MM.1S (cell line): ENCODE results near the gene PLAAT5.

Experiments
- CTCF ChIP-seq: fragments of 300-600 bp; sonication (generic); IDR thresholded peaks from 2 replicates; pipeline ENCODE4 v1.5.1; 2016; ENCODE audit warnings: antibody characterized with exemption, low read length, mixed read lengths
- EZH2phosphoT487 ChIP-seq: fragments of 300-600 bp; sonication (generic); IDR thresholded peaks from 2 replicates; pipeline ENCODE4 v1.6.1; 2018; ENCODE audit warnings: antibody characterized with exemption, low read length

- TF ChIP-seq CTCF (no peak), EZH2phosphoT487 (no peak)
Observed at GRCh38 chr11:63505857-63506528, 15.0 kb upstream of the PLAAT5 start, which contains the start of gene LGALS12.
